Type B pancreatic cell (in vitro differentiated cells): ENCODE data around the gene GRAMD1B. TPM values are rescaled to one million over a fixed set of nuclear protein-coding genes. Genes with fewer than 3 reads are reported as not detected.

ENCODE experiments used
- DNase-seq: peaks from one replicate; pipeline ENCODE4 v3.0.0; 2021; ENCODE audit warnings: mixed read lengths; ENCODE audit not compliant: unreplicated experiment; ENCODE audit errors: extremely low spot score
- H3K27ac Mint-ChIP-seq: 2 replicates; pipeline ENCODE4 v1.8.0; 2021; ENCODE audit warnings: mild to moderate bottlenecking, mixed read lengths
- H3K27me3 Mint-ChIP-seq: 2 replicates; pipeline ENCODE4 v1.8.0; 2021; ENCODE audit warnings: mixed read lengths
- H3K36me3 Mint-ChIP-seq: 2 replicates; pipeline ENCODE4 v1.8.0; 2021; ENCODE audit warnings: mixed read lengths
- H3K4me1 Mint-ChIP-seq: one replicate; pipeline ENCODE4 v1.8.0; 2021; ENCODE audit warnings: mixed read lengths; ENCODE audit not compliant: unreplicated experiment
- H3K4me3 Mint-ChIP-seq: 2 replicates; pipeline ENCODE4 v1.8.0; 2021; ENCODE audit warnings: mild to moderate bottlenecking, mixed read lengths
- H3K9me3 Mint-ChIP-seq: 2 replicates; pipeline ENCODE4 v1.8.0; 2021; ENCODE audit warnings: mixed read lengths
- CTCF ChIP-seq: fragments of 200-600 bp; sonication (generic); conservative IDR thresholded peaks from 2 replicates; pipeline ENCODE4 v1.5.0; 2021; ENCODE audit warnings: antibody characterized with exemption, mild to moderate bottlenecking
- total RNA-seq: library from RNA; stranded (reverse); gene quantifications from 2 replicates; pipeline ENCODE4 v1.2.1, GENCODE V29; 2021; ENCODE audit warnings: low replicate concordance

The GRAMD1B gene
- total RNA-seq, 1 donor from 2014 or later = 15.2 TPM

- no peak for DNase-seq
- Mint-ChIP-seq H3K27me3 (peaks cover 8% of the 10 kb centered on the region), H3K4me3 (no peak overlapping the region), H3K4me1 (peaks cover 25% of the 10 kb centered on the region), H3K9me3 (no peaks in the 10 kb centered on the region), H3K36me3 (peaks cover 5% of the 10 kb centered on the region), H3K27ac (no peak overlapping the region)
- no peak for TF ChIP-seq CTCF
These were observed 155.6 kb downstream of the GRAMD1B start for GRCh38 chr11:123585706-123586105.

- peak overlapping the region; percentile 5 for H3K4me3 Mint-ChIP-seq
- H3K9me3 Mint-ChIP-seq = no peaks in the 10 kb centered on the region
- DNase-seq = no peak
- H3K36me3 Mint-ChIP-seq = peaks cover 5% of the 10 kb centered on the region
- peaks cover 19% of the 10 kb centered on the region for H3K4me1 Mint-ChIP-seq
- H3K27me3 Mint-ChIP-seq = peaks cover 4% of the 10 kb centered on the region
- H3K27ac Mint-ChIP-seq = peak overlapping the region; percentile 7
- no peak for TF ChIP-seq CTCF
These were observed 156.5 kb downstream of the GRAMD1B start for GRCh38 chr11:123586568-123586967.

GRCh38 chr11:123587044-123587443, 157.0 kb downstream of the GRAMD1B start:
- Mint-ChIP-seq H3K27ac (peak overlapping the region; percentile 7), H3K9me3 (no peaks in the 10 kb centered on the region), H3K4me1 (peaks cover 19% of the 10 kb centered on the region), H3K36me3 (peaks cover 5% of the 10 kb centered on the region), H3K4me3 (no peak overlapping the region), H3K27me3 (peaks cover 4% of the 10 kb centered on the region)
- no peak for TF ChIP-seq CTCF
- DNase-seq = no peak

GRCh38 chr11:123587559-123587958, 157.5 kb downstream of the GRAMD1B start:
- peaks cover 4% of the 10 kb centered on the region for H3K27me3 Mint-ChIP-seq
- no peak overlapping the region for H3K4me3 Mint-ChIP-seq
- H3K9me3 Mint-ChIP-seq = no peaks in the 10 kb centered on the region
- H3K4me1 Mint-ChIP-seq = peaks cover 19% of the 10 kb centered on the region
- H3K36me3 Mint-ChIP-seq = peaks cover 5% of the 10 kb centered on the region
- H3K27ac Mint-ChIP-seq = peak overlapping the region; percentile 94
- no peak for TF ChIP-seq CTCF
- DNase-seq = no peak

GRCh38 chr11:123588117-123588863, 158.2 kb downstream of the GRAMD1B start:
- no peak for TF ChIP-seq CTCF
- H3K27me3 Mint-ChIP-seq = no peaks in the 10 kb centered on the region
- peaks cover 19% of the 10 kb centered on the region for H3K4me1 Mint-ChIP-seq
- peak overlapping the region; percentile 94 for H3K27ac Mint-ChIP-seq
- H3K9me3 Mint-ChIP-seq = no peaks in the 10 kb centered on the region
- H3K36me3 Mint-ChIP-seq = no peaks in the 10 kb centered on the region
- DNase-seq = no peak
- peak overlapping the region; percentile 52 for H3K4me3 Mint-ChIP-seq
